PC-9 (cell line): ENCODE measurements around the gene USE1.

Source experiments
- EZH2 ChIP-seq: fragments of 200-600 bp; sonication (generic); IDR thresholded peaks from 2 replicates; pipeline ENCODE4 v1.8.0; 2017; ENCODE audit warnings: antibody characterized with exemption, low read depth
- TF ChIP-seq, protein P1 (sequence below): fragments of 200-600 bp; sonication (generic); conservative IDR thresholded peaks from 2 replicates; pipeline ENCODE4 v1.6.1; 2017; ENCODE audit warnings: mixed run types, antibody characterized with exemption, mild to moderate bottlenecking, moderate library complexity

DNA sequence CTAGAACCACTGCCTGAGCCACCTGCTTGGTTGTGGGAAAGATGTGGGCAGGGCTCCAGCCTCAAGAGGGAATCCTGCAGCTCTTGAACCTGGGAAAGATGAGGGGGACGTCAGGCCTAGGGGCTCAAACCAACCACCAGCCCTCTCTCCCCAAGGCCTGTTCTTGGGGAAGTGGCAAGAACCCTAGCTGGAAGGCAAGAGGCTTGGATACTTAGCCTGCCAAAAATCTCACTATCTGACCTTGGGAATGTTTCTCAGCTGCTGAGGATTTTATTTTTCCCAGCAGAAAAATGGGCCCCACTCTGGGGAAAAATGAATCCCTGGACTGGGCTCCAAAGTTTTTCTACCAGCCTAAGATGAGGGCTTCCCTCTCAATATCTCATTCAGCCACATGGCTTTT is 44.8 kb downstream of the USE1 start:
- TF ChIP-seq, protein P1, sequence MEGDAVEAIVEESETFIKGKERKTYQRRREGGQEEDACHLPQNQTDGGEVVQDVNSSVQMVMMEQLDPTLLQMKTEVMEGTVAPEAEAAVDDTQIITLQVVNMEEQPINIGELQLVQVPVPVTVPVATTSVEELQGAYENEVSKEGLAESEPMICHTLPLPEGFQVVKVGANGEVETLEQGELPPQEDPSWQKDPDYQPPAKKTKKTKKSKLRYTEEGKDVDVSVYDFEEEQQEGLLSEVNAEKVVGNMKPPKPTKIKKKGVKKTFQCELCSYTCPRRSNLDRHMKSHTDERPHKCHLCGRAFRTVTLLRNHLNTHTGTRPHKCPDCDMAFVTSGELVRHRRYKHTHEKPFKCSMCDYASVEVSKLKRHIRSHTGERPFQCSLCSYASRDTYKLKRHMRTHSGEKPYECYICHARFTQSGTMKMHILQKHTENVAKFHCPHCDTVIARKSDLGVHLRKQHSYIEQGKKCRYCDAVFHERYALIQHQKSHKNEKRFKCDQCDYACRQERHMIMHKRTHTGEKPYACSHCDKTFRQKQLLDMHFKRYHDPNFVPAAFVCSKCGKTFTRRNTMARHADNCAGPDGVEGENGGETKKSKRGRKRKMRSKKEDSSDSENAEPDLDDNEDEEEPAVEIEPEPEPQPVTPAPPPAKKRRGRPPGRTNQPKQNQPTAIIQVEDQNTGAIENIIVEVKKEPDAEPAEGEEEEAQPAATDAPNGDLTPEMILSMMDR: no peak
- TF ChIP-seq EZH2: no peak
